Measurements from ENCODE around the gene CBLB.

DNA sequence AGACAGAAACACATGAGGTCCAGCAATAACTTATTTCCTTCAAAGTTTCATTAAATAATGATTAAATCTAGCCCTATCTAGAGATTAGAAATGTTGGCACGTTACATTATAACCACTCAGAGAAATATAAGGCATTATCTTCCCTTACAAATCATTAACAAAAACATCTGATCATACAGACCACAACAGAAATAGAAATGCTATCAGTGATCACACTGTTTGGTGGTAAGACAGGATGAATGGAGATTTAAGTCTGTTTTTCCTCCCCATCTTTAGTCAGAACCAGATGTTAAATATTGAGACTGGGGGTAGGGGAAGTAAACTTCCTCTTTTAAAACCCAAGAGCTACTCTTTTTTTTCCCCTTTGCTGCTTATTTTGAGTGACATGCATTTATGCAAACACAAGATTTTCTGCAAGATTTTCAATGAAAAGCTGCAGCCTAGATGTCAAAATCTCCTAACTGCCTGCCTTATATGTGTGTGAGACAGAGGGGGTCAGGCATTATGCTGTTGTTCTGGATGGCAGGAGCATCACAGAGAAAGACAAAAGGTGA lies 70.4 kb downstream of the CBLB start:
- TF ChIP-seq, protein P1, sequence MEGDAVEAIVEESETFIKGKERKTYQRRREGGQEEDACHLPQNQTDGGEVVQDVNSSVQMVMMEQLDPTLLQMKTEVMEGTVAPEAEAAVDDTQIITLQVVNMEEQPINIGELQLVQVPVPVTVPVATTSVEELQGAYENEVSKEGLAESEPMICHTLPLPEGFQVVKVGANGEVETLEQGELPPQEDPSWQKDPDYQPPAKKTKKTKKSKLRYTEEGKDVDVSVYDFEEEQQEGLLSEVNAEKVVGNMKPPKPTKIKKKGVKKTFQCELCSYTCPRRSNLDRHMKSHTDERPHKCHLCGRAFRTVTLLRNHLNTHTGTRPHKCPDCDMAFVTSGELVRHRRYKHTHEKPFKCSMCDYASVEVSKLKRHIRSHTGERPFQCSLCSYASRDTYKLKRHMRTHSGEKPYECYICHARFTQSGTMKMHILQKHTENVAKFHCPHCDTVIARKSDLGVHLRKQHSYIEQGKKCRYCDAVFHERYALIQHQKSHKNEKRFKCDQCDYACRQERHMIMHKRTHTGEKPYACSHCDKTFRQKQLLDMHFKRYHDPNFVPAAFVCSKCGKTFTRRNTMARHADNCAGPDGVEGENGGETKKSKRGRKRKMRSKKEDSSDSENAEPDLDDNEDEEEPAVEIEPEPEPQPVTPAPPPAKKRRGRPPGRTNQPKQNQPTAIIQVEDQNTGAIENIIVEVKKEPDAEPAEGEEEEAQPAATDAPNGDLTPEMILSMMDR (IDR thresholded peaks at IDR 0.05; ENCODE audit: low read depth, low read length, missing input control), result no peak
- TF ChIP-seq YY1 (IDR thresholded peaks at IDR 0.05) (no peak), JUND (IDR thresholded peaks at IDR 0.05) (no peak), RAD21 (IDR thresholded peaks at IDR 0.05) (no peak), TAF1 (conservative IDR thresholded peaks at IDR 0.05) (no peak), GABPA (IDR thresholded peaks at IDR 0.05 in 1 of 2, conservative IDR thresholded peaks at IDR 0.05 in 1 of 2) (no peak), FOXA1 (IDR thresholded peaks at IDR 0.05) (no peak), HNF4A (conservative IDR thresholded peaks at IDR 0.05) (no peak)
- TF ChIP-seq, protein P2, sequence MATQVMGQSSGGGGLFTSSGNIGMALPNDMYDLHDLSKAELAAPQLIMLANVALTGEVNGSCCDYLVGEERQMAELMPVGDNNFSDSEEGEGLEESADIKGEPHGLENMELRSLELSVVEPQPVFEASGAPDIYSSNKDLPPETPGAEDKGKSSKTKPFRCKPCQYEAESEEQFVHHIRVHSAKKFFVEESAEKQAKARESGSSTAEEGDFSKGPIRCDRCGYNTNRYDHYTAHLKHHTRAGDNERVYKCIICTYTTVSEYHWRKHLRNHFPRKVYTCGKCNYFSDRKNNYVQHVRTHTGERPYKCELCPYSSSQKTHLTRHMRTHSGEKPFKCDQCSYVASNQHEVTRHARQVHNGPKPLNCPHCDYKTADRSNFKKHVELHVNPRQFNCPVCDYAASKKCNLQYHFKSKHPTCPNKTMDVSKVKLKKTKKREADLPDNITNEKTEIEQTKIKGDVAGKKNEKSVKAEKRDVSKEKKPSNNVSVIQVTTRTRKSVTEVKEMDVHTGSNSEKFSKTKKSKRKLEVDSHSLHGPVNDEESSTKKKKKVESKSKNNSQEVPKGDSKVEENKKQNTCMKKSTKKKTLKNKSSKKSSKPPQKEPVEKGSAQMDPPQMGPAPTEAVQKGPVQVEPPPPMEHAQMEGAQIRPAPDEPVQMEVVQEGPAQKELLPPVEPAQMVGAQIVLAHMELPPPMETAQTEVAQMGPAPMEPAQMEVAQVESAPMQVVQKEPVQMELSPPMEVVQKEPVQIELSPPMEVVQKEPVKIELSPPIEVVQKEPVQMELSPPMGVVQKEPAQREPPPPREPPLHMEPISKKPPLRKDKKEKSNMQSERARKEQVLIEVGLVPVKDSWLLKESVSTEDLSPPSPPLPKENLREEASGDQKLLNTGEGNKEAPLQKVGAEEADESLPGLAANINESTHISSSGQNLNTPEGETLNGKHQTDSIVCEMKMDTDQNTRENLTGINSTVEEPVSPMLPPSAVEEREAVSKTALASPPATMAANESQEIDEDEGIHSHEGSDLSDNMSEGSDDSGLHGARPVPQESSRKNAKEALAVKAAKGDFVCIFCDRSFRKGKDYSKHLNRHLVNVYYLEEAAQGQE (IDR thresholded peaks at IDR 0.05), result no peak
